GM12878 (cell line): ENCODE results near the gene PGAP3. TPM values are rescaled to one million over a fixed set of nuclear protein-coding genes. Genes with fewer than 3 reads are reported as not detected.

Experiments
- BACH1 ChIP-seq: fragments of 450-650 bp; IDR thresholded peaks from 2 replicates; pipeline ENCODE4 v1.6.1; 2017; ENCODE audit warnings: mild to moderate bottlenecking, borderline replicate concordance
- BHLHE40 ChIP-seq, 2 experiments: fragments of 450-650 bp in 1 of 2; IDR thresholded peaks; 2 replicates each; pipeline ENCODE4 v1.6.1; 2011 to 2017; ENCODE audit warnings: low read depth in 2 of 2, borderline replicate concordance in 1 of 2, improper control_type of control experiment in 1 of 2, low read length in 1 of 2, mild to moderate bottlenecking in 1 of 2
- ELK1 ChIP-seq: IDR thresholded peaks from 2 replicates; pipeline ENCODE4 v1.6.1; 2012; ENCODE audit warnings: low read depth, low read length, improper control_type of control experiment
- EZH2 ChIP-seq: IDR thresholded peaks from 2 replicates; pipeline ENCODE4 v1.6.1; 2012; ENCODE audit warnings: low read depth, mild to moderate bottlenecking, control low read depth, inconsistent platforms, low read length, borderline replicate concordance; ENCODE audit not compliant: control insufficient read depth
- FOXM1 ChIP-seq: IDR thresholded peaks from 2 replicates; pipeline ENCODE4 v1.6.1; 2012; ENCODE audit warnings: low read depth, mild to moderate bottlenecking, inconsistent platforms, low read length, moderate library complexity
- GATAD2B ChIP-seq: fragments of 450-650 bp; conservative IDR thresholded peaks from 2 replicates; pipeline ENCODE4 v1.6.1; 2017; ENCODE audit warnings: low read depth, mild to moderate bottlenecking, moderate library complexity
- HDGF ChIP-seq: fragments of 450-650 bp; IDR thresholded peaks from 2 replicates; pipeline ENCODE4 v1.6.1; 2016; ENCODE audit warnings: antibody characterized with exemption
- IKZF1 ChIP-seq: fragments of 450-650 bp; conservative IDR thresholded peaks from 2 replicates; pipeline ENCODE4 v1.6.1; 2017; ENCODE audit warnings: antibody characterized with exemption, mild to moderate bottlenecking
- LARP7 ChIP-seq: fragments of 450-650 bp; IDR thresholded peaks from 2 replicates; pipeline ENCODE4 v1.6.1; 2017; ENCODE audit warnings: mild to moderate bottlenecking
- MLLT1 ChIP-seq: fragments of 450-650 bp; IDR thresholded peaks from 2 replicates; pipeline ENCODE4 v1.6.1; 2016; ENCODE audit warnings: mild to moderate bottlenecking
- MTA2 ChIP-seq: fragments of 450-650 bp; IDR thresholded peaks from 2 replicates; pipeline ENCODE4 v1.6.1; 2016; ENCODE audit warnings: low read depth, mild to moderate bottlenecking, moderate library complexity
- NBN ChIP-seq: fragments of 450-650 bp; IDR thresholded peaks from 2 replicates; pipeline ENCODE4 v1.6.1; 2016
- NFXL1 ChIP-seq: fragments of 450-650 bp; IDR thresholded peaks from 2 replicates; pipeline ENCODE4 v1.6.1; 2017; ENCODE audit warnings: antibody characterized with exemption, mild to moderate bottlenecking, borderline replicate concordance
- RAD21 ChIP-seq: IDR thresholded peaks from 2 replicates; pipeline ENCODE4 v1.6.1; 2011; ENCODE audit warnings: mild to moderate bottlenecking, low read depth, low read length, moderate library complexity; ENCODE audit not compliant: insufficient read depth
- RB1 ChIP-seq: fragments of 450-650 bp; formaldehyde crosslinking; IDR thresholded peaks from 2 replicates; pipeline ENCODE4 v1.6.1; 2017; ENCODE audit warnings: mild to moderate bottlenecking, borderline replicate concordance
- SIX5 ChIP-seq: IDR thresholded peaks from 2 replicates; pipeline ENCODE4 v1.6.1; 2011; ENCODE audit warnings: mild to moderate bottlenecking, low read depth, low read length, moderate library complexity; ENCODE audit not compliant: severe bottlenecking
- SREBF2 ChIP-seq: IDR thresholded peaks from 2 replicates; pipeline ENCODE4 v1.6.1; 2012; ENCODE audit warnings: mild to moderate bottlenecking, low read length
- SUZ12 ChIP-seq: fragments of 200-600 bp; sonication (generic); IDR thresholded peaks from one replicate; pipeline ENCODE4 v1.6.1; 2018; ENCODE audit warnings: antibody characterized with exemption, mild to moderate bottlenecking; ENCODE audit not compliant: unreplicated experiment
- YY1 ChIP-seq: IDR thresholded peaks from 2 replicates; pipeline ENCODE4 v1.6.1; 2011; ENCODE audit warnings: low read depth, mild to moderate bottlenecking, low read length
- ZBTB33 ChIP-seq: fragments of 450-650 bp; IDR thresholded peaks from 2 replicates; pipeline ENCODE4 v1.6.1; 2017; ENCODE audit warnings: mild to moderate bottlenecking
- ZNF687 ChIP-seq: fragments of 450-650 bp; IDR thresholded peaks from 2 replicates; pipeline ENCODE4 v1.6.1; 2017; ENCODE audit warnings: mild to moderate bottlenecking, moderate library complexity
- polyA plus RNA-seq, 11 experiments: library from polyadenylated mRNA; depleted of rRNA in 4 of 11; unstranded in 6 of 11; stranded (reverse) in 5 of 11; fragments of >200 nt; fragmentation: Nextera tagmentation in 4 of 11; fragmentation: Illumina TruSeq in 1 of 11; extraction: Ambion mirVana in 4 of 11; extraction: Trizol in 1 of 11; gene quantifications; 1 replicate in 1 of 11; 2 replicates in 10 of 11; pipeline versions ENCODE4 v1.2.1 to v1.2.3, GENCODE V29; 2011 to 2016; ENCODE audit warnings: inconsistent platforms in 2 of 11, missing spikeins in 2 of 11, low read depth in 1 of 11
- total RNA-seq, 4 experiments: library from RNA; depleted of rRNA in 3 of 4; stranded (reverse); fragments of >200 nt in 3 of 4; fragmentation: Illumina TruSeq in 1 of 4; extraction: Trizol in 1 of 4; gene quantifications; 2 replicates each; pipeline versions ENCODE4 v1.2.1 to v1.2.3, GENCODE V29; 2013 to 2021

PGAP3 gene
- total and polyA plus RNA-seq, 10 of the 15 experiments (the other 5 are each of a cell fraction or from before 2014, with no cell fraction given): 0.21 to 10.0 (median 5.3) TPM

- 0 out of 2 replicates have a peak, but pooled peaks have one; percentile 37 for TF ChIP-seq MLLT1
- peak; percentile 67 for TF ChIP-seq IKZF1
- peak in 1 of 2 experiments; percentile 38; a peak in 1 of 4 replicates for TF ChIP-seq BHLHE40 (IDR thresholded peaks at IDR 0.05; ENCODE audit: borderline replicate concordance in 1 of 2, low read depth in 2 of 2, low read length in 1 of 2)
- TF ChIP-seq RAD21: 0 out of 2 replicates have a peak, but pooled peaks have one; percentile 17
- TF ChIP-seq MTA2: no peak
- no peak for TF ChIP-seq ZBTB33
- 0 out of 2 replicates have a peak, but pooled peaks have one; percentile 40 for TF ChIP-seq RB1
- peak; percentile 54; the same call in 1 of the 2 replicates for TF ChIP-seq HDGF
- TF ChIP-seq ELK1: no peak
- 0 out of 2 replicates have a peak, but pooled peaks have one; percentile 41 for TF ChIP-seq NBN
- no peak for TF ChIP-seq NFXL1
- no peak for TF ChIP-seq FOXM1
- TF ChIP-seq SIX5: no peak
- TF ChIP-seq GATAD2B: peak; percentile 88
- no peak for TF ChIP-seq SREBF2
- TF ChIP-seq SUZ12: peak; percentile 35
- TF ChIP-seq LARP7: peak; percentile 81
- no peak for TF ChIP-seq EZH2
- peak; percentile 60; the same call in 1 of the 2 replicates for TF ChIP-seq BACH1
- TF ChIP-seq YY1: 0 out of 2 replicates have a peak, but pooled peaks have one; percentile 43
- TF ChIP-seq ZNF687: peak; percentile 70
Measured at GRCh38 chr17:39667945-39668924, 19.6 kb downstream of the PGAP3 start, which contains the start of gene PNMT (continued).
